ENCODE results near the gene SIX4. TPM values are rescaled to one million over a fixed set of nuclear protein-coding genes. Genes with fewer than 3 reads are reported as not detected.
A peak's percentile ranks its signal among the peaks of the same experiment; 100 is the strongest.

SIX4 gene
- total RNA-seq, 1 experiment from 2014 or later = 61.6 TPM

DNA sequence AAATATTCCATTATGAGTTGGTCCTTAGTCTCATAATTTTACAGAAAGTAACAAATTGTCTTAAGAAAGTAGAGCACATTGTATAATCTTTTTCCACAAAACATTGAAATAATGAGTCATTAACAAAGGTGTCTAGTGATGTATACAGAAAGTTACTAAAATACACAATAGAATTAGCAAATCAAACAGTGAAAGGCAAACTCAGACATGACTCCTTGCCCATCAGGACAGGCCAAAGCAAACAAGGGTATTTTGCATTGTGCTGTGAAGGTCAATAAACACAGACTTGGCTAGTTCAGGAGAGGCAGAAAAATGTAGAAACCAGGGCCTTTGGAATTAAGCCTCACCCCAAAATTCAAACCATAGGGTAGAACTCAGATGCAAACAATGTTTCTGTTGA is 37.3 kb downstream of the SIX4 start:
- H3K36me3 ChIP-seq (ENCODE audit: insufficient read depth, low read length) = no peaks in the 10 kb centered on the region
- no peak overlapping the region for H3K27ac ChIP-seq (ENCODE audit: low read length)
- H2AFZ ChIP-seq (ENCODE audit: low read length) = 0 out of 2 replicates have a peak overlapping the region, but pooled peaks have one; percentile 16
- H4K20me1 ChIP-seq (ENCODE audit: insufficient read depth, low read depth, low read length) = no peaks in the 10 kb centered on the region
- DNase-seq = no peak
- peaks cover 2% of the 10 kb centered on the region; the same call in 1 of the 2 replicates for H3K4me1 ChIP-seq (ENCODE audit: low read length)
- no peak overlapping the region for H3K4me2 ChIP-seq (ENCODE audit: low read depth, low read length, poor library complexity, severe bottlenecking)
- H3K9me3 ChIP-seq (ENCODE audit: low read length) = no peaks in the 10 kb centered on the region
- no peaks in the 10 kb centered on the region for H3K27me3 ChIP-seq (ENCODE audit: low read length)
- H3K79me2 ChIP-seq (ENCODE audit: low read length) = no peaks in the 10 kb centered on the region
- no peak overlapping the region for H3K9ac ChIP-seq (ENCODE audit: low read length)
- no peak overlapping the region for H3K4me3 ChIP-seq (ENCODE audit: low read length)
- H3K9me2 ChIP-seq (replicated peaks; ENCODE audit: insufficient read depth, low read length) = no peaks in the 10 kb centered on the region

DNA sequence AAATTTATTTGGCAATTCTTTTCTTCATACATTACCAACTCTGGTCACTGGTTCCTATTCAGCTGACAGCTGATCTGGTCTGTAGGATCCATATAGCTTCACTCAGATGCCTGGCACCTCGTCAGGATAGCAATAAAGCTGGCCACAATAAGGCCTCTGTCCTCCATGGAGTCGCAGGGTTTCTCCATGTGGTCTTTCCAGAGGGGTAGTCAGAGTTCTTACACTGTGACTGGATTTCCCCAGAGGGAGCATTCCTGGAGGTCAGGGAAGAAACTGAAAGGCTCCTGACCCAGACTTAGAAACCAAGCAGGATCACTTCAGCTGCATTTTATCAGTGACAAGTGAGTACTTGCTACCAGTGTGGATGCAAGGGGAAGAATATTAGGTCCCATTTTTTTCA is 39.9 kb downstream of the SIX4 start:
- Histone ChIP-seq H2AFZ (ENCODE audit: low read length) (no peak overlapping the region), H3K9me2 (replicated peaks; ENCODE audit: insufficient read depth, low read length) (no peaks in the 10 kb centered on the region), H3K9me3 (ENCODE audit: low read length) (no peaks in the 10 kb centered on the region), H4K20me1 (ENCODE audit: insufficient read depth, low read depth, low read length) (no peaks in the 10 kb centered on the region), H3K27ac (ENCODE audit: low read length) (no peak overlapping the region), H3K4me2 (ENCODE audit: low read depth, low read length, poor library complexity, severe bottlenecking) (no peak overlapping the region), H3K4me1 (ENCODE audit: low read length) (peaks cover 12% of the 10 kb centered on the region), H3K4me3 (ENCODE audit: low read length) (no peak overlapping the region), H3K27me3 (ENCODE audit: low read length) (no peaks in the 10 kb centered on the region), H3K79me2 (ENCODE audit: low read length) (no peaks in the 10 kb centered on the region), H3K9ac (ENCODE audit: low read length) (no peak overlapping the region), H3K36me3 (ENCODE audit: insufficient read depth, low read length) (no peaks in the 10 kb centered on the region)
- no peak for DNase-seq

DNA sequence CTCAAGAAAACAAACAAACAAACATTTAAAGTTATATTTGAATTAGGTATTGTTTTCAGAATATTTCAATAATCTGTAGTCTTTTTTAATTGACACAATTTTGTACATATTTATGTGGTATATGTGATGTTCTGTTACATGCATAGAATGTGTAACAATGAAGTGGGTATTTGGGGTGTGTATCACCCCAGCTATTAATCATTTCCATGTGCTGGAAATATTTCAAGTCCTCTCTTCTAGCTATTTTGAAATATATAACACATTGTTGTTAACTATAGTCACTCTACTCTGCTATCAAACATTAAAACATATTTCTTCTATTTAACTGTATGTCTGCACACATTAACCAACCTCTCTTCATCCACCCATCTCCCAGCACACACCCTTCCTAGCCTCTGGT is 42.9 kb downstream of the SIX4 start:
- no peaks in the 10 kb centered on the region for H3K27me3 ChIP-seq (ENCODE audit: low read length)
- no peak overlapping the region for H3K4me2 ChIP-seq (ENCODE audit: low read depth, low read length, poor library complexity, severe bottlenecking)
- H3K4me1 ChIP-seq (ENCODE audit: low read length) = peaks cover 10% of the 10 kb centered on the region
- no peak overlapping the region for H3K9ac ChIP-seq (ENCODE audit: low read length)
- H2AFZ ChIP-seq (ENCODE audit: low read length) = no peak overlapping the region
- DNase-seq = no peak
- H3K9me3 ChIP-seq (ENCODE audit: low read length) = no peaks in the 10 kb centered on the region
- H3K27ac ChIP-seq (ENCODE audit: low read length) = no peak overlapping the region
- H4K20me1 ChIP-seq (ENCODE audit: insufficient read depth, low read depth, low read length) = no peaks in the 10 kb centered on the region
- no peaks in the 10 kb centered on the region for H3K36me3 ChIP-seq (ENCODE audit: insufficient read depth, low read length)
- H3K9me2 ChIP-seq (replicated peaks; ENCODE audit: insufficient read depth, low read length) = no peaks in the 10 kb centered on the region
- H3K4me3 ChIP-seq (ENCODE audit: low read length) = no peak overlapping the region
- no peaks in the 10 kb centered on the region for H3K79me2 ChIP-seq (ENCODE audit: low read length)

DNA sequence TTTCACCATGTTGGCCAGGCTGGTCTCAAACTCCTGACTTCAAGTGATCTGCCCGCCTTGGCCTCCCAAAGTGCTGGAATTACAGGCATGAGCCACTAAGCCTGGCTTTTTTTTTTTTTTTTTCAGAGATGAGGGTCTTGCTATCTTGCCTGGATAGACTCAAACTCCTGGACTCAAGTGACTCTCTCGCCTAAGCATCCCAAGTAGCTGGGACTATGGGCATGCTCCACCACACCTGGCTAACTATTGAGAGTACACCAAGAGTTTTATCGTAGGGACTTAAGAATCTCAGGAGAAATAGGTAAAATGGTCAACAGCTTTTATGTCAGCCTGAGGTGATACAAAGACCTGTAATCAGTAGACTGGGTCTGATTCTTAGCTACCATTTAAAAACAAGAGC is 43.6 kb downstream of the SIX4 start:
- Histone ChIP-seq H3K9me2 (replicated peaks; ENCODE audit: insufficient read depth, low read length) (no peaks in the 10 kb centered on the region), H3K27ac (ENCODE audit: low read length) (no peak overlapping the region), H3K4me2 (ENCODE audit: low read depth, low read length, poor library complexity, severe bottlenecking) (no peak overlapping the region), H3K27me3 (ENCODE audit: low read length) (no peaks in the 10 kb centered on the region), H3K9ac (ENCODE audit: low read length) (no peak overlapping the region), H3K4me3 (ENCODE audit: low read length) (no peak overlapping the region), H3K36me3 (ENCODE audit: insufficient read depth, low read length) (no peaks in the 10 kb centered on the region), H3K9me3 (ENCODE audit: low read length) (no peaks in the 10 kb centered on the region), H3K4me1 (ENCODE audit: low read length) (peaks cover 10% of the 10 kb centered on the region), H4K20me1 (ENCODE audit: insufficient read depth, low read depth, low read length) (no peaks in the 10 kb centered on the region), H3K79me2 (ENCODE audit: low read length) (no peaks in the 10 kb centered on the region), H2AFZ (ENCODE audit: low read length) (no peak overlapping the region)
- DNase-seq = no peak

DNA sequence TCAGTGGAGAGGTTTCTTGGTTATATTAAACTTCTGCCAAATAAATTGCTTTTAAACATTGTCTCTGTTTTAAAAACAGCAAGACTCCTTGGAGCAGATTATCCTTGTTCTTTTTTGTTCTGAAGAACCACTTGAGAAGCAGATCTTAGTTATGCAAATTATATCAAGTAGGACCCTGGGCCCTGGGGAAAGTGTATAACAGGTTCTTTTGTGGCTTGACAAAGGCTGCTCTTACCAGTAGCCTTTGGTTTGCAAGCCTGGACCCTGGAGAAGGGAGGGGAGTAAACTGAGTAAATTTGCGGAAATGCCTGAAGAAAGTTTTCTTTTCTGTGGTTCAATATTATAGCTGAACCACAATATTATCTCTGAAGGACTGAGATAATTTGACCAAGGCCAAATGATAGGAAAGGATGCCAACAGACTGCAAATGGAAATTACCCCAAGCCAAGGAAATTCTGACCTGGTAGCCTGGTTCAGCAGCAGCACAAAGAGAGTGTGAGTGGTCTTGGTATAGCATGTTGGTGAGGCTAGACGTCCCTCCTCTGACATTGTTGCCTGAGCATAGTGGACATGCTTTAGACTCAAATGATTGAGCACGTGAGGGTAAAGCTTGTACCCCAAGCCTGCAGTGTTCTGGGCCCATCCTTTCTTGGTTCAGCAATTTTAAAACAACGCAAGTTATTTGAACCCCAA is 44.4 kb downstream of the SIX4 start:
- Histone ChIP-seq H3K4me3 (ENCODE audit: low read length) (no peak overlapping the region), H3K4me2 (ENCODE audit: low read depth, low read length, poor library complexity, severe bottlenecking) (peak overlapping the region; percentile 38), H3K36me3 (ENCODE audit: insufficient read depth, low read length) (no peaks in the 10 kb centered on the region), H2AFZ (ENCODE audit: low read length) (peak overlapping the region; percentile 10; the same call in 1 of the 2 replicates), H3K79me2 (ENCODE audit: low read length) (no peaks in the 10 kb centered on the region), H3K27ac (ENCODE audit: low read length) (no peak overlapping the region), H3K9me3 (ENCODE audit: low read length) (no peaks in the 10 kb centered on the region), H3K9ac (ENCODE audit: low read length) (no peak overlapping the region), H3K27me3 (ENCODE audit: low read length) (no peaks in the 10 kb centered on the region), H3K4me1 (ENCODE audit: low read length) (peaks cover 10% of the 10 kb centered on the region), H3K9me2 (replicated peaks; ENCODE audit: insufficient read depth, low read length) (no peaks in the 10 kb centered on the region), H4K20me1 (ENCODE audit: insufficient read depth, low read depth, low read length) (no peaks in the 10 kb centered on the region)
- DNase-seq = no peak

DNA sequence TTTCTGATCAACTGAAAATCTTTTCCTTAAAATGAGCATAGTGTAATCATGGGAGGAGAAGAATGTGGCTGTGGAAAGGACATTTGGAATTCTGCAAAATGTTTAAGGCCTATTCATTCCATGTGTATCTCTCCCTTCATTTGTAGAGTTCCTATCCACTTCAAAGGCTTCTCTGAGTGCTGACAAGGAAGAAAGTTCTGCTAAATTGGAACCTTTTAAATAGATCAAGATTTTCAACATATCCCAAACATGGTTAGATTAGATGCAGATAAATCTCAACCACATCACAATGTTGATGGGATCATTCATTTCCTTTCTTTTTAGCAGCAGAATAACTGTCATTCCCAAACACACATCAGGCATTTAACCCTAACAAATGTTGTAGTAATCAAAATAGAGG is 46.5 kb downstream of the SIX4 start:
- no peak overlapping the region for H3K27ac ChIP-seq (ENCODE audit: low read length)
- no peaks in the 10 kb centered on the region for H4K20me1 ChIP-seq (ENCODE audit: insufficient read depth, low read depth, low read length)
- H2AFZ ChIP-seq (ENCODE audit: low read length) = no peak overlapping the region
- no peaks in the 10 kb centered on the region for H3K27me3 ChIP-seq (ENCODE audit: low read length)
- DNase-seq = no peak
- H3K79me2 ChIP-seq (ENCODE audit: low read length) = no peaks in the 10 kb centered on the region
- H3K9me3 ChIP-seq (ENCODE audit: low read length) = no peaks in the 10 kb centered on the region
- no peak overlapping the region for H3K4me2 ChIP-seq (ENCODE audit: low read depth, low read length, poor library complexity, severe bottlenecking)
- no peak overlapping the region for H3K9ac ChIP-seq (ENCODE audit: low read length)
- no peaks in the 10 kb centered on the region for H3K9me2 ChIP-seq (replicated peaks; ENCODE audit: insufficient read depth, low read length)
- no peaks in the 10 kb centered on the region for H3K36me3 ChIP-seq (ENCODE audit: insufficient read depth, low read length)
- H3K4me3 ChIP-seq (ENCODE audit: low read length) = no peak overlapping the region
- H3K4me1 ChIP-seq (ENCODE audit: low read length) = peaks cover 10% of the 10 kb centered on the region

DNA sequence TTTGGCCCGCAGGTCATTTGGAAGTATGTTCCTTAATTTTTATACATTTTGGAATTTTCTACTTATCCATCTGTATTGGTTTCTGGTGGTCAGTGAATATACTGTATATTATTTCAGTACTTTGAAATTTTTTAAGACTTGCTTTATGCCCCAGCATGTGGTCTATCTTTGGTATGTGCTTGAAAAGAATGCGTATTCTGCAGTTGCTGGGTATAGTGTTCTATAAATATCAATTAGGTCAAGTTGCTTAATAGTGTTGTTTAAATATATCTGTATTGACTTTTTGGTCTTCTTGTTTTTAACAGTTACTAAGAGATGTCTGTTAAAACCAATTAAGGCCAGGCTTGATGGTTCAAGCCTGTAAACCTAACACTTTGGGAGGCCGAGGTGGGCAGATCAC is 53.2 kb downstream of the SIX4 start:
- Histone ChIP-seq H3K27ac (ENCODE audit: low read length) (no peak overlapping the region), H3K9ac (ENCODE audit: low read length) (no peak overlapping the region), H3K4me1 (ENCODE audit: low read length) (peaks cover 24% of the 10 kb centered on the region), H3K4me3 (ENCODE audit: low read length) (no peak overlapping the region), H3K36me3 (ENCODE audit: insufficient read depth, low read length) (no peaks in the 10 kb centered on the region), H4K20me1 (ENCODE audit: insufficient read depth, low read depth, low read length) (no peaks in the 10 kb centered on the region), H3K9me2 (replicated peaks; ENCODE audit: insufficient read depth, low read length) (no peaks in the 10 kb centered on the region), H3K79me2 (ENCODE audit: low read length) (no peaks in the 10 kb centered on the region), H2AFZ (ENCODE audit: low read length) (no peak overlapping the region), H3K27me3 (ENCODE audit: low read length) (no peaks in the 10 kb centered on the region), H3K9me3 (ENCODE audit: low read length) (no peaks in the 10 kb centered on the region), H3K4me2 (ENCODE audit: low read depth, low read length, poor library complexity, severe bottlenecking) (no peak overlapping the region)
- no peak for DNase-seq

DNA sequence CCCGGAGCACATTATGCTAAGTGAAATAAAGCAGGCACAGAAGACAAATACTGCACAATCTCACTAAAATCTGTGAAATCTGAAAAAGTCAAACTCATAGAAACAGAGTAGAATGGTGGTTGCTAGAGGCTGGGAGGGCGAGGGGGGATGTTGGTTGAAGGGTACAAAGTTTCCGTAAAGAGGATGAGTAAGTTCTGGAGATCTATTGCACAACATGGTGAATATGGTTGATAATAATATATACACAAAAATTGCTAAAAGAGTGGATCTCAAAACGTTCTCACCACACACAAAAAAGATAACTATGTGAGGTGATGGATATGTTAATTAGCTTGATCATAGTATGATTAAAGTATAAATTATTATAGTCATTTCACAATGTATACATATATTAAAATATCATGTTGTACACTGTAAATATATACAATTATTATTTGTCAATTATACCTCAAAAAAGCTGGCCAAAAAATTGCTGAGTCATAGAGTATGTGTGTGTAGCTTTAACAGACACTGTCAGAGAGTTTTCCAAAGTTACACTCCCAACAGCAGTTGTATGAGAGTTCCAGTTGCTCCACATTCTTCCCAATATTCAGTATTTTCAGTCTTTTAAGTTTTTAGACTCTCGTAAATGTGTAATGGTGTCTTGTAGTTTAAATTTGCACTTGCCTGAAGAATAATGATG is 55.6 kb downstream of the SIX4 start:
- no peaks in the 10 kb centered on the region for H3K79me2 ChIP-seq (ENCODE audit: low read length)
- no peaks in the 10 kb centered on the region for H4K20me1 ChIP-seq (ENCODE audit: insufficient read depth, low read depth, low read length)
- H3K4me3 ChIP-seq (ENCODE audit: low read length) = no peak overlapping the region
- H3K4me2 ChIP-seq (ENCODE audit: low read depth, low read length, poor library complexity, severe bottlenecking) = peak overlapping the region; percentile 25
- no peak overlapping the region for H2AFZ ChIP-seq (ENCODE audit: low read length)
- H3K4me1 ChIP-seq (ENCODE audit: low read length) = peaks cover 28% of the 10 kb centered on the region
- H3K9me3 ChIP-seq (ENCODE audit: low read length) = no peaks in the 10 kb centered on the region
- H3K9me2 ChIP-seq (replicated peaks; ENCODE audit: insufficient read depth, low read length) = no peaks in the 10 kb centered on the region
- H3K27me3 ChIP-seq (ENCODE audit: low read length) = no peaks in the 10 kb centered on the region
- no peak overlapping the region for H3K9ac ChIP-seq (ENCODE audit: low read length)
- DNase-seq = no peak
- no peak overlapping the region for H3K27ac ChIP-seq (ENCODE audit: low read length)
- H3K36me3 ChIP-seq (ENCODE audit: insufficient read depth, low read length) = no peaks in the 10 kb centered on the region
